ENCODE results near the gene NCOR1.

DNA sequence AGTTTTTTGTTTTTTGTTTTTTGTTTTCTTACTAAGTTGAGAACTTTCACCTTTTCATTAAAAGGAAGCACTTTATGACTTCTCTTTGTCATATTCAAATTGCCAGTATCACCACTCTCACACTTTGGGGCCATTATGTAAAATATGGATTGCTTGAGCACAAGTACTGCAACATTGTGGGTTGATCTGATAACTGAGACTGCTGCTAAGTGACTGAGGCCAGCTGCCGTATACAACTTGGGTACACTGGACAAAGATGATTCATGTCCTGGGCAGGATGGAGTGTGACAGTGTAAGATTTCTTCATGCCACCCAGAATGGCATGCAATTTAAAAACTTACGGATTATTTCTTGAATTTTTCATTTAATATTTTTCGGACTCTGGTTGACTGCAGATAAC lies 207.9 kb downstream of the NCOR1 start:
- TF ChIP-seq, protein P1, sequence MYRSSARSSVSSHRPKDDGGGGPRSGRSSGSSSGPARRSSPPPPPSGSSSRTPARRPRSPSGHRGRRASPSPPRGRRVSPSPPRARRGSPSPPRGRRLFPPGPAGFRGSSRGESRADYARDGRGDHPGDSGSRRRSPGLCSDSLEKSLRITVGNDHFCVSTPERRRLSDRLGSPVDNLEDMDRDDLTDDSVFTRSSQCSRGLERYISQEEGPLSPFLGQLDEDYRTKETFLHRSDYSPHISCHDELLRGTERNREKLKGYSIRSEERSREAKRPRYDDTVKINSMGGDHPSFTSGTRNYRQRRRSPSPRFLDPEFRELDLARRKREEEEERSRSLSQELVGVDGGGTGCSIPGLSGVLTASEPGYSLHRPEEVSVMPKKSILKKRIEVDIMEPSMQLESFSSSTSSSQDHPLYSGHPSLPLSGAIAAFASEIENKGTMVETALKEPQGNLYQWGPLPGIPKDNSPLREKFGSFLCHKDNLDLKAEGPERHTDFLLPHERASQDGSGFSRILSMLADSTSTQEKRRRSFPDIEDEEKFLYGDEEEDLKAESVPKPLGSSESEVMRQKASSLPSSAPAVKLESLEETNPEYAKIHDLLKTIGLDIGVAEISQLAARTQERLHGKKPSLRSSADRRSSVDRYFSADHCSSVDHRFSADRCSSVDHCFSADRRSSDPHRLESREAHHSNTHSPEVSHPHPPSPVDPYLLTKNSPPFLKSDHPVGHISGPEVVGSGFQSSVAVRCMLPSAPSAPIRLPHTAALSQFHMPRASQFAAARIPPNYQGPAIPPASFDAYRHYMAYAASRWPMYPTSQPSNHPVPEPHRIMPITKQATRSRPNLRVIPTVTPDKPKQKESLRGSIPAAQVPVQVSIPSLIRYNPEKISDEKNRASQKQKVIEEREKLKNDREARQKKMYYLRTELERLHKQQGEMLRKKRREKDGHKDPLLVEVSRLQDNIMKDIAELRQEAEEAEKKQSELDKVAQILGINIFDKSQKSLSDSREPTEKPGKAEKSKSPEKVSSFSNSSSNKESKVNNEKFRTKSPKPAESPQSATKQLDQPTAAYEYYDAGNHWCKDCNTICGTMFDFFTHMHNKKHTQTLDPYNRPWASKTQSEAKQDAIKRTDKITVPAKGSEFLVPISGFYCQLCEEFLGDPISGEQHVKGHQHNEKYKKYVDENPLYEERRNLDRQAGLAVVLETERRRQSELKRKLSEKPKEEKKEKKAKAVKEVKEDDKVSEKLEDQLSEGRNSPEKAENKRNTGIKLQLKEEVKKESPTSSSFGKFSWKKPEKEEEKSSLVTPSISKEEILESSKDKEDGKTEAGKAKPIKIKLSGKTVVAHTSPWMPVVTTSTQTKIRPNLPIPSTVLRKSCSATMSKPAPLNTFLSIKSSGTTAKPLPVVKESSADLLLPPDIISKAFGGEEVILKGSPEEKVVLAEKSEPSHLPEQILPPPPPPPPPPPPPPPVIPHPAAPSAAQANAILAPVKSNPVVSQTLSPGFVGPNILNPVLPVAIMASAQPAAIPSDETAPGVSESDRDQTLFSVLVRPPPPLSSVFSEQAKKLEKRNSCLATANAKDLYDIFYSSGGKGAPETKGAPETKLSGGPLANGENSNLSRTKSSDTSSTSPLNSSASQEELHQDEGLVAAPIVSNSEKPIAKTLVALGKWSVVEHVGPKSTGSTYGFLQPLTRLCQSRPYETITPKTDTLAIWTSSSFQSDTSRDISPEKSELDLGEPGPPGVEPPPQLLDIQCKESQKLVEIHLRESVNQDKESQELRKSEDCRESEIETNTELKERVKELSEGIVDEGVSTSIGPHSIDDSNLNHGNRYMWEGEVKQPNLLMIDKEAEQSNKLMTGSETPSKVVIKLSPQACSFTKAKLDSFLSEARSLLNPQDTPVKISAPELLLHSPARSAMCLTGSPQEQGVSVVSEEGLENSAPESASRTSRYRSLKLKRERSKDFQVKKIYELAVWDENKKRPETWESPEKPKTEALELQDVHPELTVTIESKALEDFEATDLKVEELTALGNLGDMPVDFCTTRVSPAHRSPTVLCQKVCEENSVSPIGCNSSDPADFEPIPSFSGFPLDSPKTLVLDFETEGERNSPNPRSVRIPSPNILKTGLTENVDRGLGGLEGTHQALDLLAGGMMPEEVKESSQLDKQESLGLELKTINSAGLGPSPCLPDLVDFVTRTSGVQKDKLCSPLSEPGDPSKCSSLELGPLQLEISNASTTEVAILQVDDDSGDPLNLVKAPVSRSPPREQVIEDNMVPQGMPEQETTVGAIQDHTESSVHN (CRISPR knock-in tag; IDR thresholded peaks at IDR 0.05) = no peak
- TF ChIP-seq CEBPB (IDR thresholded peaks at IDR 0.05; ENCODE audit: borderline replicate concordance, low read depth, low read length) (no peak), FOXJ3 (CRISPR knock-in tag; IDR thresholded peaks at IDR 0.05; ENCODE audit: borderline replicate concordance) (no peak), POLR2AphosphoS5 (IDR thresholded peaks at IDR 0.05; ENCODE audit: low read depth, low read length) (no peak), HCFC1 (IDR thresholded peaks at IDR 0.05; ENCODE audit: low read depth, low read length) (no peak), ZBTB1 (CRISPR knock-in tag; IDR thresholded peaks at IDR 0.05; ENCODE audit: borderline replicate concordance) (no peak), ESRRA (CRISPR knock-in tag; IDR thresholded peaks at IDR 0.05; ENCODE audit: low read depth) (no peak), ELF3 (CRISPR knock-in tag; IDR thresholded peaks at IDR 0.05) (no peak)
- TF ChIP-seq, protein P2, sequence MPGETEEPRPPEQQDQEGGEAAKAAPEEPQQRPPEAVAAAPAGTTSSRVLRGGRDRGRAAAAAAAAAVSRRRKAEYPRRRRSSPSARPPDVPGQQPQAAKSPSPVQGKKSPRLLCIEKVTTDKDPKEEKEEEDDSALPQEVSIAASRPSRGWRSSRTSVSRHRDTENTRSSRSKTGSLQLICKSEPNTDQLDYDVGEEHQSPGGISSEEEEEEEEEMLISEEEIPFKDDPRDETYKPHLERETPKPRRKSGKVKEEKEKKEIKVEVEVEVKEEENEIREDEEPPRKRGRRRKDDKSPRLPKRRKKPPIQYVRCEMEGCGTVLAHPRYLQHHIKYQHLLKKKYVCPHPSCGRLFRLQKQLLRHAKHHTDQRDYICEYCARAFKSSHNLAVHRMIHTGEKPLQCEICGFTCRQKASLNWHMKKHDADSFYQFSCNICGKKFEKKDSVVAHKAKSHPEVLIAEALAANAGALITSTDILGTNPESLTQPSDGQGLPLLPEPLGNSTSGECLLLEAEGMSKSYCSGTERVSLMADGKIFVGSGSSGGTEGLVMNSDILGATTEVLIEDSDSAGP (CRISPR knock-in tag; IDR thresholded peaks at IDR 0.05; ENCODE audit: borderline replicate concordance) = no peak
- TF ChIP-seq, protein P3, sequence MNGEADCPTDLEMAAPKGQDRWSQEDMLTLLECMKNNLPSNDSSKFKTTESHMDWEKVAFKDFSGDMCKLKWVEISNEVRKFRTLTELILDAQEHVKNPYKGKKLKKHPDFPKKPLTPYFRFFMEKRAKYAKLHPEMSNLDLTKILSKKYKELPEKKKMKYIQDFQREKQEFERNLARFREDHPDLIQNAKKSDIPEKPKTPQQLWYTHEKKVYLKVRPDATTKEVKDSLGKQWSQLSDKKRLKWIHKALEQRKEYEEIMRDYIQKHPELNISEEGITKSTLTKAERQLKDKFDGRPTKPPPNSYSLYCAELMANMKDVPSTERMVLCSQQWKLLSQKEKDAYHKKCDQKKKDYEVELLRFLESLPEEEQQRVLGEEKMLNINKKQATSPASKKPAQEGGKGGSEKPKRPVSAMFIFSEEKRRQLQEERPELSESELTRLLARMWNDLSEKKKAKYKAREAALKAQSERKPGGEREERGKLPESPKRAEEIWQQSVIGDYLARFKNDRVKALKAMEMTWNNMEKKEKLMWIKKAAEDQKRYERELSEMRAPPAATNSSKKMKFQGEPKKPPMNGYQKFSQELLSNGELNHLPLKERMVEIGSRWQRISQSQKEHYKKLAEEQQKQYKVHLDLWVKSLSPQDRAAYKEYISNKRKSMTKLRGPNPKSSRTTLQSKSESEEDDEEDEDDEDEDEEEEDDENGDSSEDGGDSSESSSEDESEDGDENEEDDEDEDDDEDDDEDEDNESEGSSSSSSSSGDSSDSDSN (CRISPR knock-in tag; IDR thresholded peaks at IDR 0.05) = no peak
